Endothelial cell (in vitro differentiated cells): ENCODE results near the gene DYNC1I1. TPM values are rescaled to one million over a fixed set of nuclear protein-coding genes. Genes with fewer than 3 reads are reported as not detected.

ENCODE experiments used
- DNase-seq: peaks from one replicate; pipeline ENCODE4 v3.0.0; 2021; ENCODE audit warnings: low spot score
- H3K27ac Mint-ChIP-seq: one replicate; pipeline ENCODE4 v1.8.0; 2021; ENCODE audit warnings: mixed read lengths, inconsistent platforms; ENCODE audit not compliant: unreplicated experiment
- H3K27me3 Mint-ChIP-seq: one replicate; pipeline ENCODE4 v1.8.0; 2021; ENCODE audit warnings: mild to moderate bottlenecking, moderate library complexity, mixed read lengths, inconsistent platforms; ENCODE audit not compliant: unreplicated experiment
- H3K36me3 Mint-ChIP-seq: one replicate; pipeline ENCODE4 v1.8.0; 2021; ENCODE audit warnings: mild to moderate bottlenecking, low read depth, mixed read lengths, inconsistent platforms; ENCODE audit not compliant: unreplicated experiment
- H3K4me1 Mint-ChIP-seq: one replicate; pipeline ENCODE4 v1.8.0; 2021; ENCODE audit warnings: mild to moderate bottlenecking, mixed read lengths, inconsistent platforms; ENCODE audit not compliant: unreplicated experiment
- H3K4me3 Mint-ChIP-seq: one replicate; pipeline ENCODE4 v1.8.0; 2021; ENCODE audit warnings: mild to moderate bottlenecking, mixed read lengths, inconsistent platforms; ENCODE audit not compliant: unreplicated experiment
- H3K9me3 Mint-ChIP-seq: one replicate; pipeline ENCODE4 v1.8.0; 2021; ENCODE audit warnings: mixed read lengths, inconsistent platforms; ENCODE audit not compliant: unreplicated experiment
- total RNA-seq: library from RNA; stranded (reverse); fragmentation: NEBNext Ultra II Directional; extraction: Animal tissue kit (Norgen Biotek cat#: 25700); gene quantifications from one replicate; pipeline ENCODE4 v1.2.1, GENCODE V29; 2021; ENCODE audit not compliant: unreplicated experiment
- TF ChIP-seq, protein P1 (sequence below): fragments of 200-600 bp; sonication (generic); IDR thresholded peaks from one replicate; pipeline ENCODE4 v1.5.0; 2021; ENCODE audit warnings: antibody characterized with exemption; ENCODE audit not compliant: unreplicated experiment

DYNC1I1 gene
- total RNA-seq, 1 donor from 2014 or later: 3.1 TPM

DNA sequence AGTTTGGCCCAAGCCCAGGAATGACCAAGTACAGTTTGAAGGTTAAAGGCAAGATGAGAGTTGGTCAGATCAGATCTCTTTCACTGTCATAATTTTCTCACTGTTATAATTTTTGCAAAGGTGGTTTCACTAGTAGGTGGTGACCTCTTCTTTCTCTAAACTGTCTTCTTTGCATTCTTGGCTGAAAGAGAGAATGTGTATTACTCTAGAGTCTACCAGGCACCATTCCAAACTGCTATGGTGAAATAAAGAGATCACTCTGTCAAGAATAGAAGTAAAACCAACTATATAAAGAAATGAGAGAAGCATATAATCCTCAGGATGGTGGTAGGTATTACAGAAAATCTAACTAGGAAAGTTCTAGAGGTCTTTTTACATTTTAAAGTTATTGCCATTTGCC lies 72.7 kb downstream of the DYNC1I1 start:
- Mint-ChIP-seq H3K27me3 (no peaks in the 10 kb centered on the region), H3K27ac (no peak overlapping the region), H3K9me3 (no peaks in the 10 kb centered on the region), H3K4me3 (no peak overlapping the region), H3K4me1 (no peaks in the 10 kb centered on the region), H3K36me3 (no peaks in the 10 kb centered on the region)
- TF ChIP-seq, protein P1, sequence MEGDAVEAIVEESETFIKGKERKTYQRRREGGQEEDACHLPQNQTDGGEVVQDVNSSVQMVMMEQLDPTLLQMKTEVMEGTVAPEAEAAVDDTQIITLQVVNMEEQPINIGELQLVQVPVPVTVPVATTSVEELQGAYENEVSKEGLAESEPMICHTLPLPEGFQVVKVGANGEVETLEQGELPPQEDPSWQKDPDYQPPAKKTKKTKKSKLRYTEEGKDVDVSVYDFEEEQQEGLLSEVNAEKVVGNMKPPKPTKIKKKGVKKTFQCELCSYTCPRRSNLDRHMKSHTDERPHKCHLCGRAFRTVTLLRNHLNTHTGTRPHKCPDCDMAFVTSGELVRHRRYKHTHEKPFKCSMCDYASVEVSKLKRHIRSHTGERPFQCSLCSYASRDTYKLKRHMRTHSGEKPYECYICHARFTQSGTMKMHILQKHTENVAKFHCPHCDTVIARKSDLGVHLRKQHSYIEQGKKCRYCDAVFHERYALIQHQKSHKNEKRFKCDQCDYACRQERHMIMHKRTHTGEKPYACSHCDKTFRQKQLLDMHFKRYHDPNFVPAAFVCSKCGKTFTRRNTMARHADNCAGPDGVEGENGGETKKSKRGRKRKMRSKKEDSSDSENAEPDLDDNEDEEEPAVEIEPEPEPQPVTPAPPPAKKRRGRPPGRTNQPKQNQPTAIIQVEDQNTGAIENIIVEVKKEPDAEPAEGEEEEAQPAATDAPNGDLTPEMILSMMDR: no peak
- DNase-seq: no peak

DNA sequence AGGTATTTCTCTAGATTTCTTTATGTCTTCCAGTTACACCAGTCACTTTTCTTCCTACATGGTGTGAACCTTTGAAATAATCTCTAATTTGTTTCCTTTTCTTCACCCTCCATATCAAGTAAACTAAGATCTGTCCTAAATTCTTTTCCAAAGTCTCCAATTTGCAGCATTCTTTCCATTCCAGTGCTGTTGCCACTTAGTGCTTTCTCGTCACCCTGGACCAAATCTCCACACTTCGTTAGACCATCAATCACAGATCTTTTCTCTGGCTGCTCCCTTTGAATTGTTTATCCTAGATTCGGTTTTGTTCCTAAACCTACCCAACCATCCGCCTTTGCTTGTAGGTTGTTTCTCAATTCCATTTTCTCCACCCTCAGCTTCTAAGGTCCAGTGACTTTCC lies 74.7 kb downstream of the DYNC1I1 start:
- Mint-ChIP-seq H3K36me3 (no peaks in the 10 kb centered on the region), H3K9me3 (no peaks in the 10 kb centered on the region), H3K4me1 (no peaks in the 10 kb centered on the region), H3K27ac (no peak overlapping the region), H3K27me3 (no peaks in the 10 kb centered on the region), H3K4me3 (no peak overlapping the region)
- TF ChIP-seq, protein P1: no peak
- no peak for DNase-seq

GRCh38 chr7:95859429-95859828 lies 87.1 kb downstream of the DYNC1I1 start:
- Mint-ChIP-seq H3K27ac (no peak overlapping the region), H3K4me3 (no peak overlapping the region), H3K36me3 (no peaks in the 10 kb centered on the region), H3K9me3 (no peaks in the 10 kb centered on the region), H3K4me1 (no peaks in the 10 kb centered on the region), H3K27me3 (no peaks in the 10 kb centered on the region)
- no peak for DNase-seq
- TF ChIP-seq, protein P1: no peak

DNA sequence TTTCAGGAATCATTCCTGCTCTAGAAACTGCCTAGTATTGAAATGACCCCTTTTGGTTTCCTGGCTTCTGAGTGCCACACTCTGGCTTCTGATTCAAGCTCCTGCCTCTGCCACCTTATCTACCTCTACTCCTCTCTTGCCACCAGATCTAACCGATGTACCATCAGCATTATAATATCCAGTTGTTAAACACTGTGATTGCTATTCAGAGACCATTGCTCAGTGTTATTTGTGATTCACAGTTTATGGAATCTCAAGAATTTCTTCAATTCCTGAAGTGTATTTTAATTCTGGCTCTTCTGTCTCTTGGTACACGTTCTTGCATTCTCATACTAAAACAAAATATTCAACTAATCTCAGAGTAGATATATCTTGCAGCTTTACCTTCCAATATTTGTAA lies 88.7 kb downstream of the DYNC1I1 start:
- Mint-ChIP-seq H3K4me1 (no peaks in the 10 kb centered on the region), H3K4me3 (no peak overlapping the region), H3K9me3 (no peaks in the 10 kb centered on the region), H3K27ac (no peak overlapping the region), H3K36me3 (no peaks in the 10 kb centered on the region), H3K27me3 (no peaks in the 10 kb centered on the region)
- DNase-seq: no peak
- TF ChIP-seq, protein P1: no peak

GRCh38 chr7:95863623-95864022 lies 91.3 kb downstream of the DYNC1I1 start:
- DNase-seq: no peak
- no peaks in the 10 kb centered on the region for H3K4me1 Mint-ChIP-seq
- H3K27ac Mint-ChIP-seq: no peak overlapping the region
- H3K36me3 Mint-ChIP-seq: no peaks in the 10 kb centered on the region
- H3K9me3 Mint-ChIP-seq: no peaks in the 10 kb centered on the region
- TF ChIP-seq, protein P1: no peak
- no peak overlapping the region for H3K4me3 Mint-ChIP-seq
- H3K27me3 Mint-ChIP-seq: no peaks in the 10 kb centered on the region
